Measurements from ENCODE around the gene SNX7.

SNX7 gene, protein sequence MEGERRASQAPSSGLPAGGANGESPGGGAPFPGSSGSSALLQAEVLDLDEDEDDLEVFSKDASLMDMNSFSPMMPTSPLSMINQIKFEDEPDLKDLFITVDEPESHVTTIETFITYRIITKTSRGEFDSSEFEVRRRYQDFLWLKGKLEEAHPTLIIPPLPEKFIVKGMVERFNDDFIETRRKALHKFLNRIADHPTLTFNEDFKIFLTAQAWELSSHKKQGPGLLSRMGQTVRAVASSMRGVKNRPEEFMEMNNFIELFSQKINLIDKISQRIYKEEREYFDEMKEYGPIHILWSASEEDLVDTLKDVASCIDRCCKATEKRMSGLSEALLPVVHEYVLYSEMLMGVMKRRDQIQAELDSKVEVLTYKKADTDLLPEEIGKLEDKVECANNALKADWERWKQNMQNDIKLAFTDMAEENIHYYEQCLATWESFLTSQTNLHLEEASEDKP

DNA sequence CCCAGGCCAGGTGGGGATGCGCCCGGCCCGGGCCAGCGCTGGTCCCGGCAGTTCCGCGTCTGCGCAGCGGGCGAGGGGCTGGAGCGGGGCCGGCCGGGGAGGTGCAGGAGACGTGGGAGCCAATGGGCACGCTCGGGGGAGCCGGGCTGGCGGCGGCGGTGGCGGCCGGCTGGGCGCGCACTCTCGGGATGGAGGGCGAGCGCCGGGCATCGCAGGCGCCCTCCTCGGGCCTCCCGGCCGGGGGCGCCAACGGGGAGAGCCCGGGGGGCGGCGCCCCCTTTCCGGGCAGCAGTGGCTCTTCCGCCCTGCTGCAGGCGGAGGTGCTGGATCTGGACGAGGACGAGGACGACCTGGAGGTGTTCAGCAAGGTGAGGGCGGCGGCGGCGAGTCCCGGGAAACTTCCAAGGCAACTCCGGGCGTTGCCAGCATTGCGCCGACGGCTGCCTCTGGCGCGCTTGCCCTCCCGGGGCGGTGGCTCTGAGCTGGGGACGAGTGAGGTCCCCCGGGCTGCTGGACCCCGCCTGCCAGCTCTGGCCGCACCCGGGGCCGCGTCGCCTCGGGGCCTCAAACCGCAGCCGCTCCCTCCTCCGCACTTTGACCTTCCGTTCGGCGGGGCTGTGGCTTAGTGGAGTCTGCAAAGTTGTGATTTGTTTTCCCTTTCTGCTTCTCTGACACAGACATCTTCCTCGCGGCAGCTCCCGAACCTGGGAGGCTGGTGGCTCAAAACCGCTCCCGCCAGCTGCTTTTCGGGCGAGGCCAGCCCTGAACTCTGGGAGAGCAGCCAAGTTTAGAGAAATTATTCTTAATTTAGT is at the start of gene SNX7:
SNX7 (plus strand) TSS at position 178 of the 812 bp plus-strand sequence; CDS start at position 189, 11 bp downstream.
- DNase-seq, result peak; percentile 94

DNA sequence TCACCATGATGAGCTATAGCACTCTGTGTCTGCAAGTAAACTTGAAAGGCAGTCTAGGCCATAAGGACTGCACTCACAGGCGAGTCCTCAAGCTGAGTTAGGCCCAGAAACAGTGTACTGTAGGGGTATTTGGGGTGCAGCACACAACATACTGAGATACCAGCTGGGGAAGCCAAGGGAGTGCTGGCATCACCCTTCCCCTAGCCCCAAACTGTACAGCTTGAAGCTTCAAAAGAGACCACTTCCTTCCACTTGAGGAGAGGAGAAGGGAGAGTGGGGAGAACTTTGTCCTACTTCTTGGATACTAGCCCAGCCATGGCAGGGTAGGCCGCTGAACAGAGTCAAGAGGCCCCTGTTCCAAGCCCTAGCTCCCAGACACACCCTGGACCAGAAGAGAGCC is 24.2 kb upstream of the SNX7 start:
- no peak for DNase-seq

DNA sequence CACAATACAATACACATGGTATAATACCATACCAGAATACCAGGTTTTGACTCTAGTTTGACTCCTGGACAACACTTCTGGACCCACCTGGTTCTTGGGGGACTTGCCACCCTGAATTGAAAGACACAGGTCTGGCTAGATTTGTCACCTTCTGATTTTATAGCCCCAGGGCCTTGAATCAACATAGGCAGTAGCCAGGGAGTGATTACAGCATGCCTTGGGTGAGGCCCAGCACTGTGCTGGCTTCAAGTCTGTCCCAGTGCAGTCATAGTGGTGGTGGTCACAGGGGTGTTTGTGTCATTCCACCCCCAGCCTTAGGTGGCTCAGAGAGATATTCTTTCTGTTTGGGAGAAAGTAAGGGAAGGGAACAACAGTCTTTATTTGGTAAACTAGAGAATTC is 23.3 kb upstream of the SNX7 start:
- no peak for DNase-seq

DNA sequence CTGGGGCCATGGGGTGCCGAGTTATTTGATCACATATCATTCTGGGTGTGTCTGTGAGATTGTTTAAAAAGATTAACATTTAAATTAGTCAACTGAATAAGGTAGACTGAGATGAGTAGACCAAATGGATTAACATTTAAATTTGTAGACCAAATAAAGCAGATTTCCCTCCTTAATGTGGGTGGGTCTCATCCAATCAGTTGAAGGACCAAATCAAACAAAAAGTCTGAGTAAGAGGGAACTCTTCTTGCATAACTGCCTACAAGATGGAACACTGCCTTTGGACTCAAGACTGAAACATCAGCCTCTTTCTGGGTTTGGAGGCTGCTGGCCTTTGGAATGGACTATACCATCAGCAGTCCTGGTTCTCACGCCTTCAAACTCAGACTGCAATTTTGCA is 17.0 kb upstream of the SNX7 start:
- no peak for DNase-seq

DNA sequence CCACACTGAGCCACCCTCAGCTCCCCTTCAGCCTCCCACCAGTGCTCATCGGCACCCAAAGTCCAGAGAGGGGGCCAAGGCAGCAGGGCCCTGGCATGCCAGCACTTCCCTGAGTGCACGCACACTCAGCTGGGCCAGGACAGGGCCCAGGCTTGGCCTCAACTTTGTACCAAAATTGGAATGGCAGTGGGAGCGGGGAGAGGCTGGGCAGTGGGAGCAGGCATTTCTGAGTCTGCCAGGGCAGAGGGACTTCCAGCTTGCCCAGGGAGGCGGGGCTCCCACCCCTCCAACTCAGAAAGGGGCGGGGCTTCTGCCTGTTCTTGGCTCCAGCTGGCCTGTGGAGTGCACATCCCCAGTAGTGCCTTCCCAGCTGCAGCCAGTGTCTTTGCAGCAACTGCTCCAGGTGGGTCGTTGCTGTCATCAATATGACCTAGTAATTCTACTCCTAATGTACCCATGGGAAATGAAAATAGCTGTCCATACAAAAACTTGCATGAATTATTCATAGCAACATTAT is 10.3 kb upstream of the SNX7 start:
- DNase-seq, result peak; percentile 63

DNA sequence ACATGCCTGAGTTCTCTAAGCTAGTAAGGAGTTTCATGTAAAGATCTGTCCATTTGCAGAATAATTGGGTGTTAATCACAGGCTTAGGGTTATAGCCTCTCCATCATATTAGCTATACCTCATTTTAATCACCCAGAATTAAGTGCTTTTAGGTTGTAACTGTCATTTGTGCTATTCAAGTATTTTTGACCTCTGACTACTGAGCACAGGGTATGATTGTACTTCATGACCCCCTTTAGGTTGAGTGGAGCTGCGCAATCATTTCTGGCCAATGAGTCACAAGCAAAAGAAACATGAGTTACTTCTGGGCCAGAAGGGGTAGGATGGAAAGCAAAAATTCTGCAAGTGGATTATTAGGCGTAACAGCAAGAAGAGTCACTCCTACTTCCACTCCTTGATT is 8.4 kb upstream of the SNX7 start:
- no peak for DNase-seq

DNA sequence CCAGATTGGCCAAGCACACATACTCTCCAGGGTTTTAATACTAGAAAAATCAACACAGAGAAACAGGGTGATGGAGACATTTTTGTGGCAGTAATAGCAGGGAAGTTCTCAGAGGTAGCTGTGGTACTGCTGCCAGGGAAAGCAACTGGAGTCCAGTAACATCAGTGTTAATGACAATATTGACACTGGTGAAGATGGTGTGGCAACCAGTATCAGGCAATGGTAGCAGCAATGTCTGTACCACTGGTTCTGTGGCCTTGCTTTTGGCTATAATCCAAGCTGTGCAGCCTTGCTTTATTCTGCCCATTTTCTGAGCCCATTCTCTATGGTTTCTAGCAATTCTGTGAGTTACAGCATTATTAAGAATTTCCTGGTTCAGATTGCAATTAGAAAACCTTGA is 1.6 kb upstream of the SNX7 start:
- no peak for DNase-seq

DNA sequence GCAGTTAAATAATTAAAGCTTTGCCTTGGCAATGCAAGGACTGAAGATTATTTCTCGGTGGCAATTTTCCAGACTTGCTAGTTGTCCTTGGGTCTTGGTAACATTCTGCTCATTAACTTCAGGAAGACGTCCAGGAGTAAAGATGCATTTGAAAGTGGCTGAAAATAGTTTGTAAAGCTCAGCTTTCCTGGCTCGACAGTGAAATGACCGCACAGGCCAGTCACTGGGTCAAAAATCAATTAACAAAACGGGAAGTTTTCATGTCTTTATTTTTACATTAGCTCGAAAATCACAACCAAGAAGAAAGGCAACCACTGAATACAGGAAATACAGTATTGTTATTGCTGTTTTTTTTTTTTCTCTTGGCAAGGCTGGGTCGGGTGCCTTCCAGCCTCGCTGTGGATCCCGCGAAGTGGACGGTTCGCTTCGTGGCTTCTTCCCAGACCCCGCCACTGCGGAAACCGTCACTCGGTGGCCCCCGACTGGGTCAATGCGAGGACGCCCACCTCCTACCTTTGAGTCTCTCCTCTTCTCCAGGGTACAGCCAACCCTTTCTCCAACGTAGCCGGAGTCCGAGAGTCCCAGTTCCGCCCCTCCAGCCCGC is 479 bp upstream of the SNX7 start:
- no peak for DNase-seq

DNA sequence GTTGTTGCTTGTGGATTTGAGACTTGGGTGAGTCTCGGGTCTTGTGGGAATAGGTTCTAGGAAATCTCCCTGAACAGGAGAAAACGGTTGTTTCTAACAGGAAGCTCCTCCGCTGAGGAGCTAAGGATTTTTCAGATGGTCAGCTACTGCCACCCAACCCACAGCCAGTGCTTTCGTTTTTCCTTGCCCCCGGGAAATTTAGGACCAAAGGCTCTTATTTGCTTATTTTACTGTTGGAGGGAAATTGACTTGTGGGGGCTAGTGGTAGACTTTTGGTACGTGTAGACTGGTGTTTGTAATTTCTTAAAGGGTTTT is 792 bp downstream of the SNX7 start:
- DNase-seq, result no peak

DNA sequence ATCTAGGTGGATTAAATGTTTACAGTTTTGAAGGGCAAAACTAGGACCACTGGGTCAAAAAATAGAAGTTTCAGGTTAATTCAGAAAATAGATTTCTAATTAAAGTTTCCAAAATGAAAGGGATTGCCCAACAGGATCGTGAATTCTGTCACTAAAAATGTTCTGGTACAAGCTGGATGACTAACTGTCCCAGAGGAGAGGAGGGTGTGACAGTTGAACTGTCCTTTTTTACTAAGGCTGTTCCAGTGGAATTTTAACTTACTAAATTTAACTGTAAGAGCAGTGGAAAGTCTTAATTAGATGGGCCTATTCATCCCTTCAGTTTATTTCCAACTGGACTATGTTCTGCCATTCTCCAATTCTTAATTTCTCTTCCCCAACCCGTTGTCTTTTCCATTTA is 7.2 kb downstream of the SNX7 start:
- DNase-seq, result no peak

DNA sequence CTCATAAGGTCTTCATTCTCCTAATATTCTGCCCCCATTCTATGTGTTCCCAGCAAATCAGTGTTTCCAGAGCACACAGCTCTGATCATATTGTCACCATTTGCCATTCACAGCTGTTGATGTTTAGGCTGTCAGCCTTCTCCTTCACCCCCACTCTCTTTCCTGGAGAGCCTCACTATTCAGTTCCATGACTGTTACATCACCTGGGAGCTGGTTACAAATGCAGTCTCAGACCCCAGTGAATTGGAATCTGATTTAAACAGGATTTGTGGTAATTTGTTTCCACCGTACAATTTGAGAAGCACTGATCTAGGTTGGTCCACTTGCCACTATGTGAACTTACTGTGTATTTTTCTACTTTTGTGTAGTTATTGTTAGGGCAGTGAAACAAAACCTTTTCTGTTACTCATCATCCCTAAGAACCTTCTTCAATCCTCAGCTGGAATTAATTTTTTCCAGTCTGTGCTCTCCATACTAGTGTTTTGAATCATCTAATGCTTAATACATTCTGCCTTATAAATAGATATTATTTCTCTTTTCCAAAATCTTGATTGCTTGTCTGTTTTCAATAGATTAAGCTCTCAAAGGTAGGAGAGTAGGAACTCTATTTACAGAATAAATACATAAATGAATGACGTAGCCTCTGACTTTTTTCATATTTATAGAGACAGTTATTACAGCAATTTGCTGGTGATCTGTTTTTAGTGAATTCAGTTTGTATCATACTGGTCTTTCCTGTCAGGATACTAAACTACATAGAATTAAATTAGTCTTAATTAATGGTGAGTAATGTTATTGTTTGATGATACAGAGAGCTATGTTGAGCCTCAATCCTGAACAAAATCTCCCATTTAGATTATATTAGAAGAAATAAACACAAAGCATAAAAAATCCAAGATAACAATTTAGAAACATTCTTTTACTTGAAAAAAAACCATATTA is 8.1 kb downstream of the SNX7 start:
- DNase-seq, result no peak

DNA sequence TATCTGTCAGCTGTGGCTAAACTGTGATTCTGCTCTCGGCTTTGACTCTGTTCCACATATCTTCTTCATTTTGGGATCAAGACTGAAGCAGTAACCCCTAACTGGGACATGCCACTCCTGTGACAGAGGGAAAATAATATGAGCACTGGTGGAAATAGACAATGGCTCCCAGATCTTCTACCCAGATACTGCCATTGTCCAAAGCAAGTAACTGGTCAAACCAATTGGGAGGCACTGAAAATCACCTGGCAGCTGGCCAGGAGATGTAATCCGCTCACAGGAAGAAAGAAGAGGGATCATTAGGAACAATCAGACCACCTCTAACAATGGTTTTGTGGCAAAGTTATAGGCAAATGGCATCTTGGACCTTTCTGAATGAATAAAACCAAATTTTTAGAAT is 10.7 kb downstream of the SNX7 start:
- no peak for DNase-seq

DNA sequence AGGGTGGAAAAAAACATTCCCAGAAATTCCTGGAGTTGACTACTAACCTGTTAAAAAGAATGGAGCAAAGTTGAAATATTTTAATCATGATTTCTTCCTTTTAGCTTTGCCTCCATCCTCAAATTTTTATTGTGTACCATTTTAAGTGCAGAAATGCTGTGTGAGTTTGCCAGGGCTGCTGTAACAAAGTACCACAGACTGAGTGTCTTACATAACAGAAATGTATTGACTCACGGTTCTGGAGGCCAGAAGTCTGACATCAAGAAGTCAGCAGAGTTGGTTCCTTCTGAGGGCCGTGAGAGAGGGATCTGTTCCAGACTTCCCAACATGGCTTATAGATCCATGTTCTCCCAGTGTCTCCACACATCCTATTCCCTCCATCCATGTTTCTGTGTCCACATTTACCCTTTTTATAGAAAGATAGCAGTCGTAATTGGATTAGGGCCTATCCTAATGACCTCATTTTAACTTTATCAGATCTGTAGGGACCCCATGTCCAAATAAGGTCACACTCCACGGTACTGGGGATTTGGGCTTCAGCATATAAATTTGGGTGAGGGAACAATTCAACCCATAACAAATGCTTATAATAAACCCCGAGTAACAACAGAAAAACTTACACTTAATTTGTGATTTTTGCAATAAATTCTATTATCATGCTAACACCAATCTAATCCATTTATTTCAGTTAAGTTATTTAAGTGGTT is 12.7 kb downstream of the SNX7 start:
- DNase-seq, result no peak

DNA sequence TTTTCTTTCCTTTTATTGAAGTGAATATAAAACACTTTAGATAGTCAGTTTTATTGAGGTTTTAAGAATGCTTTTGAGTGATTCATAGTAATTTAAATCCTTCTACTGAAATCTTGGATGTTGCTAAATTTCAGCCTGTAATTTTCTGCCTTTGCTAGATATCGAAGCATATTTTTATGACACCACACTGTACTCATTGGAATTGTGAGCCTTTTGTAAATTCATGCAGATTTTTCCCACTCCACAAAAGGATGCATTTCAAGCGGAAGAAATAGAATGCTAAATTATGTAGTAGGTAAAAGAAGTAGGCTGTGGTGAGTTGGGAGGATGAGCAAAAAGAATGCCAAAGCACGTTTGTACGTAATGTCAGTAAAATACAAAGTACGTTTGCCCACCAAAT is 13.8 kb downstream of the SNX7 start:
- no peak for DNase-seq

DNA sequence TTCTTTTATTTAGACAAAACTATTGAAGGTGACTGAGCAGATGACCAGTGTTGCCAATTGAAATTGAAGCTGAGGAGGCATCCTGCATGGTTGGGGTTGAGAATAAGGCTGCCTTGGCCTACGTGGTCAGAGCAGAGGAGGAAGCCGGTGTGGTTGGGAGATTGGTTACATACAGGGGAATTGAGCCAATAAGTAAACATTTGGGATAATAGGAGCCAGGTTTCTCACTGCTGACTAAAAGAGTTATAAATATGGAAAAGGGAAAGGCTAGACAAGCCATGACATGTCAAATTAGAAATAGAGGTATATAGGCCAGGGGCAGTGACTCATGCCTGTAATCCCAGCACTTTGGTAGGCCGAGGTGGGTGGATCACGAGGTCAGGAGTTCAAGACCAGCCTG is 15.8 kb downstream of the SNX7 start:
- no peak for DNase-seq

DNA sequence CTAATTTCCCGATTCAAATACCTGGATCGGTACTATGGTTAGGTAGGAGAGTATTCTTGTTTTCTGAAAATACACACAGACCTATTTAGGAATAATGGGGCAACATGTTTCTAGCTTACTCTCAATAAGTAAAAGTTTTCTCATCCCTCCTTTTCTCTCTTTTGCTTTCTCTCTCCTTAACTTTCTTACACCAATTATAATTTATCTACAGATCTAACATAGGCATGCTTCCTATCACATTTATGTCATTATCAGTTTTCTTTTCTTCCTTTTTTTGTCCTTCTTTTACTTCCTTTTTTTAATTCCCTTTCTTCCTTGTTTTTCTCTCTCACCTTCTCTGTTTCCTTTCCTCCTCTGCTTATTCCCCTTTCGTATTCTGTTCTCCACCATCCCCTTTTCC is 20.3 kb downstream of the SNX7 start:
- DNase-seq, result no peak

DNA sequence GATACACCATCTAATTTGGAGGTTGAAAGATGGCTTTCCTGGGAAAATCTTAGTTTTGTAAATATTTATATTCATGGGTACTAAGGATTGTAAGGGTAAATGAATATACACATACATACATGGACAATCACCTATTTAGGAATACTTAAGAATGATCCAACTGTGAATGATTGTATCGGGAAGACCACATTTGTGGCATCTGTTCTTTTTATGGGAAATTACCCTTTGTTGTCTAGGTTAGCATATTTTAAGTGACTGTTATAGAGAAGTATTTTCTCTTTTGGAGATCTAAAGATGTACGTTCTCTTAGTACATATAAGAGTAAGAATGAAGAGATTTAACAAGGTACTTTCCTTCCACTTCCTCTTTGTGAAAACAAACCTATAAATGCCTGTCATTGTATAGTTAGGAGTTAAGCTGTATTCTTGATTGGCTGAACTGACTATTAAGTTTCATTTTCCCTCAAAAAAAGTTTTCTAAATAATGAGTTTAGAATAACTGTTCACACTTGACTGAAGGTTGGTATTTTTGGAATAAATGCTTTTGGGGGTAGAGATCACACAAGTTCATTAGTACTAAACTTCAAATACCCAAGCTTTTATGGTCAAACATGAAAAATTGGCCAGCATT is 26.7 kb downstream of the SNX7 start:
- no peak for DNase-seq

DNA sequence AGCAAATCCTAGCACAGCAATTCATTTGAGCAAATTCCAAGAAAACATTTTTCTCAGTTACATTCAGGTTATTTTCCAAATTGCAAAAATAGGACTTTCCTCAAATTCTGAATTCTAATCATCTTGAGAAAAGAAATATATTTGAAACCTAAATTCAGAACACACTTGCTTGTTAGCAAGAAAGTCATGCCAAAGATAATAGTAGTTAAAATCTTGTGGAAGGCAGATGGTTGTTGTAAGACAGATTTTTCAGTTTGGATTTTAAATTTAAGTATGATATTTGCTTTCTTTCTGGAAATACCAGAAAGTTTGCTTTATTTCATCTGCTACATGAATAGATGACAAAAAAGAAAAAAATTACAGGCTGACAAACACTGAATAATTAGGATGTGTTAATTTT is 29.1 kb downstream of the SNX7 start:
- no peak for DNase-seq

DNA sequence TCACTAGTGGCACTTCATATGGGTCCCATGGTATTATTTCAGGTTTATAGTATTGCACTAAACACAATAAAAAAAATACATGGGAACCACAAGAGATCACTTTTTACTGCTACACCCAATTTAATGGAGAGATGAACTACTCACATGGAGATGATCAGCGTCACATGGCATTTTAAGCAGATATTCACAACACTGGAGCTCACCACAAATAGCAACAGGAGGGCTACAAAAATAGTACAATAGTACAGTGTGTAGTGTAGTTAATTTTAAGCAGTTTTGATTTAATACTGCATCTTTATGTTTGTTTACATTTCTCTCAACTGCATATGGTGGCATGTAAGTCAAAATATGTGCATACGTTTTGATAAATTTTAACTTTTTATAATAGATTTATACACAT is 31.0 kb downstream of the SNX7 start:
- DNase-seq, result no peak

DNA sequence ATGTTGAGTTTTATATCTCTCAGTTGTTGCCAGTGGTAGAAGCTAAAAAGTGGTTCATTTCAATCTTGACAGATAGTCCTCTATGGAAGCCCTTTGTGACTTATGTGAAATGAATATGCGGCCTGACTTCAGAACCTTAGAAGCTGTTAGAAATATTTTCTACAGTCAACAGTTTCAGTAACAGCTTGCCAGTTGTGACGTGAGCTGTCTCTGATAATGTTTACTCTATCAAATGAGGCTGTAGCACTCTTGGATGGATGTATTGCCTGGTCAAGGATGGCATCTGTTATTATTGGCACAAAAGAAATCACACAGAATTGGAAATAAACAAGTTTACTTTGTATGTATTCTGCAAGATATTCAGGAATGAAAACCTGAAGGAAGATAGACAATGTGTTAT is 31.9 kb downstream of the SNX7 start:
- no peak for DNase-seq

DNA sequence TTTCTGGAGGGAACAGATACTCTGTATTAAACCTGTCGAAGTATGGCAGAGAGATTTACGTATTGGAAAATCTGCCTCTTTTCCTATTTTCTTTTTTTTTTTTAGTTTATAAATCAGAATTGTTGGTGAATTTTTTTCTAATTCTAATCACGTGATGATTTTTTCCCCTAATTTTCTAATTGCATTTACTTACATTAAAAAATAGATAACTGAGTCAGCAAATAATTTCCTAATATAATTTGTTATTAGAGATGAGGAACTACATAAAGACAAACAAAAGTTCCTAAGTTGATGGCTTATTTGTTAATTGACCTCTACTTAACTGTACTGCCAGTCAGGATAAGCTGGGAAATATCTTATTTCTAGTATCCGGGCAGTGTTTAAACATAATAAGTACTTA is 34.6 kb downstream of the SNX7 start:
- no peak for DNase-seq

DNA sequence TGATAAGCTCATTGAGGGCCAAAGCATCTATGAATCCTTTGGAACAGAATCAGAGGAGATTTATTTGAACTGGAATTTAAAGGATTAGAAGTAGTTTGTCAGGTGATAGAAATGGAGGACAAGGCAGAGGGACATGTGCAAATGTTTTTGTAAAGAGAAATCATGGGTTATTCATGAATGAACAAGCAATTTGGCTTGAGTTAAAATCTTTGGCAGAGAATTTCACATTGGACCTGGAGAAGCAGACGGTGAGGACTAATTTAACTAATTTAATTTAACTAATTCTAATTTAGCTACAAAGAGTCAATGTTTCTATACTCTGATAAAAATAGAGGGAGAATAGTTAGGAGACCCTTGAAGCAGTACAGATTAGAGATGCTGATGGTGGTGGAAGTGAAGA is 36.3 kb downstream of the SNX7 start:
- DNase-seq, result no peak

Measured in islet precursor cell (in vitro differentiated cells).